Transverse colon (tissue), 4 donors: ENCODE data around the gene AGBL5.

Source experiments
- CTCF ChIP-seq, 5 experiments: fragments of 200-600 bp in 3 of 5; fragments of 450-650 bp in 2 of 5; sonication (generic) in 3 of 5; IDR thresholded peaks; 1 replicate in 2 of 5; 2 replicates in 3 of 5; pipeline ENCODE4 v1.5.1; 2016 to 2017; ENCODE audit warnings: antibody characterized with exemption in 5 of 5, inconsistent platforms in 3 of 5, mild to moderate bottlenecking in 2 of 5, moderate library complexity in 1 of 5
- POLR2A ChIP-seq: fragments of 450-650 bp; IDR thresholded peaks from one replicate; pipeline ENCODE4 v1.6.1; 2016; ENCODE audit warnings: antibody characterized with exemption, mild to moderate bottlenecking, moderate library complexity
- POLR2AphosphoS5 ChIP-seq, 3 donors: sonication (generic); formaldehyde crosslinking; IDR thresholded peaks; one replicate each; pipeline ENCODE4 v1.6.1; 2016; ENCODE audit warnings: antibody characterized with exemption in 3 of 3

DNA sequence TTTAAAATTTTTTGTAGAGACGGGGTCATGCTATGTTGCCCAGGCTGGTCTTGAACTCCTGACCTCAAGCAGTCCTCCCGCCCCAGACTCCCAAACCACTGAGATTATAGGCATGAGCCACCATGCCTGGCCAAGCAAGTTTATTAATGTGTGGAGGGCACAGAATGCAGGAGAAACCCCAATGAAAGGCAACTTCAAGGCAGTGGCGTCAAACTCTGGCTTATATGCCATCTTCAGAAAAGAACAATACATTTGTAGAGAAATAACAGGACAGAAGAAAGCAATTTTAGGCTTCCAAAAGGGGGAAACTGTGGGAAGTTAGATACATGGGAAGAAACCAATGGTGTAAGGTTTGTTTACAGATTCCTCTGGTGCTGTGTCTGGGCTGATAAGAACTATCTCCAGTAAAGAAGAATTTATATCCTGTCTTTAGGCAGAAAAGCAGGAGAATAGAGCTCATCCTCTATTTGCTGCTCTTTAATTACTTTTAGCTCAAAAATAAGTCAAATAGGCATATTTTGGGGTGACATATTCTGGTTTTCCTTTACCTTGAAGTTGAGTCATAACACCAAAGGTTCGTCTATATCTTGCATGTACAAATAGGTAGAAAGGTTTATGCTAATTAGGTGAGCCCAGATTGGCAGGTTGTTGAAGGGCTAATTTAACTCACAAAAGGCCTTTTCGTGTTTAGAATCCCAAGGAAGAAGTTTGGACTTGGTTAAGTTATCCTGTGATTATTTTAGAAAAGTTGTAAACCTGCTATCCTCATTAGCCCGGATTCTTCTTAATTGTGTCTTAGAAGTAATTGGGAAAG, 44.7 kb upstream of the AGBL5 start:
- TF ChIP-seq CTCF (IDR thresholded peaks at IDR 0.05) (no peak), POLR2AphosphoS5 (IDR thresholded peaks at IDR 0.05) (no peak), POLR2A (no peak)
